Tibial nerve (tissue), 3 donors: Measurements from ENCODE around the gene CD82.
"Not testable (repeated sequence)": the region's sequence is repeated elsewhere in the genome, so short reads cannot be mapped to it uniquely, and the experiment has no call there.

Experiments
- CTCF ChIP-seq, 5 experiments: fragments of 200-600 bp in 3 of 5; fragments of 450-650 bp in 2 of 5; sonication (generic) in 3 of 5; IDR thresholded peaks; one replicate each; pipeline ENCODE4 v1.5.1; 2016 to 2019; ENCODE audit warnings: antibody characterized with exemption in 5 of 5, mild to moderate bottlenecking in 3 of 5, moderate library complexity in 2 of 5
- POLR2A ChIP-seq, 2 donors: fragments of 450-650 bp; IDR thresholded peaks; one replicate each; pipeline ENCODE4 v1.6.1; 2017; ENCODE audit warnings: antibody characterized with exemption in 2 of 2, mild to moderate bottlenecking in 2 of 2, moderate library complexity in 2 of 2

- TF ChIP-seq CTCF, POLR2A (IDR thresholded peaks at IDR 0.05): not testable (repeated sequence)
These were observed 16.3 kb upstream of the CD82 start for GRCh38 chr11:44548961-44549749.
